ENCODE measurements around the gene TENT5C.
A peak's percentile ranks its signal among the peaks of the same experiment; 100 is the strongest.

Gene TENT5C

DNA sequence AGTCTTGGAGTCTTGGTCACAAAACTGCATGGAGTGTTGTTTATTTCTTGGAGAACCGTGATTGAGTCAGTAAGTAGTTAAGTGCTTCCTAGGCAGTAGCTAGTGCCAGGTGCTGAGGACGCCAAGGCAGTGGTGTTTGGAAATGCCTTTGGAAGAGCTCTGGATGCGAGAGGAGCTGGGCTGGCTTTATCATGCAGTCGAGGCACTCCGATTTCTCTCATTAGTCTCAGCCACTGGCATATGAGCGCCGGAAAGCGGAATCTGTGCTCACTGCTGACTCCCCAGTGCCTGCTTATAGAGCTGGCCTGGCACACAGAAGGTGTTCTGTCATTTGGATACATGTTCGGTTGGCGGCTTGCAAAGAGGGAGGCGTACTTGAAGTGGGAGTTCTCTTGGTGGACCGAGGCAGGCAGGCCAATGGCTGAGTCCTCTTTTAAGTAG is 3.6 kb downstream of the TENT5C start:
- TF ChIP-seq MYC (IDR thresholded peaks at IDR 0.05; ENCODE audit: low read depth, low read length) (no peak), POLR2A (IDR thresholded peaks at IDR 0.05; ENCODE audit: extremely low read depth, insufficient read length) (no peak)
- TF ChIP-seq, protein P1, sequence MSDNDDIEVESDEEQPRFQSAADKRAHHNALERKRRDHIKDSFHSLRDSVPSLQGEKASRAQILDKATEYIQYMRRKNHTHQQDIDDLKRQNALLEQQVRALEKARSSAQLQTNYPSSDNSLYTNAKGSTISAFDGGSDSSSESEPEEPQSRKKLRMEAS (IDR thresholded peaks at IDR 0.05; ENCODE audit: low read depth, low read length), result no peak
- TF ChIP-seq, protein P2, sequence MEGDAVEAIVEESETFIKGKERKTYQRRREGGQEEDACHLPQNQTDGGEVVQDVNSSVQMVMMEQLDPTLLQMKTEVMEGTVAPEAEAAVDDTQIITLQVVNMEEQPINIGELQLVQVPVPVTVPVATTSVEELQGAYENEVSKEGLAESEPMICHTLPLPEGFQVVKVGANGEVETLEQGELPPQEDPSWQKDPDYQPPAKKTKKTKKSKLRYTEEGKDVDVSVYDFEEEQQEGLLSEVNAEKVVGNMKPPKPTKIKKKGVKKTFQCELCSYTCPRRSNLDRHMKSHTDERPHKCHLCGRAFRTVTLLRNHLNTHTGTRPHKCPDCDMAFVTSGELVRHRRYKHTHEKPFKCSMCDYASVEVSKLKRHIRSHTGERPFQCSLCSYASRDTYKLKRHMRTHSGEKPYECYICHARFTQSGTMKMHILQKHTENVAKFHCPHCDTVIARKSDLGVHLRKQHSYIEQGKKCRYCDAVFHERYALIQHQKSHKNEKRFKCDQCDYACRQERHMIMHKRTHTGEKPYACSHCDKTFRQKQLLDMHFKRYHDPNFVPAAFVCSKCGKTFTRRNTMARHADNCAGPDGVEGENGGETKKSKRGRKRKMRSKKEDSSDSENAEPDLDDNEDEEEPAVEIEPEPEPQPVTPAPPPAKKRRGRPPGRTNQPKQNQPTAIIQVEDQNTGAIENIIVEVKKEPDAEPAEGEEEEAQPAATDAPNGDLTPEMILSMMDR (IDR thresholded peaks at IDR 0.05; ENCODE audit: low read depth, low read length), result no peak
- peak overlapping the region; percentile 82 for H3K4me3 ChIP-seq (ENCODE audit: low read depth, low read length)
- DNase-seq (ENCODE audit: low read depth), result peak; percentile 25

DNA sequence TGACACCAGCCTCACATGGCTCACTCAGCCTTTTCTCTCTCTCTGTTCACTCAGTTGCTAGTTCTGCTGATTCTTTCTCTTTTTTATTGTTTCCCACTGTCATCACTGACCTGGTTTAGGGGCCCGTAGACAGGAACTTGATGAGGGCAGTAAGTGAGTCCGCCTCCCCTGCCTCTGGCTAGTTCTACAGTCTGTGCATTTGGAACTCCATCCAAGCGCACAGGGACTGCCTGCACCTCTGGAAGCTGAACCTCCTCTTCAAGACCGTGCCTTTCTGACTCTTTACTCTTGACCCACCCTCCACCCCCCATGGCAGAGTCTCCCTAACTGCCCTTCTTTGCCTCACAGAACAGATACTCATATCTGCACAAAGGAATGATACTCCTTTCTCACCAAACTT is 4.2 kb downstream of the TENT5C start:
- peak overlapping the region; percentile 82 for H3K4me3 ChIP-seq (ENCODE audit: low read depth, low read length)
- peak; percentile 35 for DNase-seq (ENCODE audit: low read depth)
- TF ChIP-seq, protein P2 (IDR thresholded peaks at IDR 0.05; ENCODE audit: low read depth, low read length), result no peak
- TF ChIP-seq MYC (IDR thresholded peaks at IDR 0.05; ENCODE audit: low read depth, low read length) (no peak), POLR2A (IDR thresholded peaks at IDR 0.05; ENCODE audit: extremely low read depth, insufficient read length) (no peak)
- TF ChIP-seq, protein P1 (IDR thresholded peaks at IDR 0.05; ENCODE audit: low read depth, low read length), result no peak

DNA sequence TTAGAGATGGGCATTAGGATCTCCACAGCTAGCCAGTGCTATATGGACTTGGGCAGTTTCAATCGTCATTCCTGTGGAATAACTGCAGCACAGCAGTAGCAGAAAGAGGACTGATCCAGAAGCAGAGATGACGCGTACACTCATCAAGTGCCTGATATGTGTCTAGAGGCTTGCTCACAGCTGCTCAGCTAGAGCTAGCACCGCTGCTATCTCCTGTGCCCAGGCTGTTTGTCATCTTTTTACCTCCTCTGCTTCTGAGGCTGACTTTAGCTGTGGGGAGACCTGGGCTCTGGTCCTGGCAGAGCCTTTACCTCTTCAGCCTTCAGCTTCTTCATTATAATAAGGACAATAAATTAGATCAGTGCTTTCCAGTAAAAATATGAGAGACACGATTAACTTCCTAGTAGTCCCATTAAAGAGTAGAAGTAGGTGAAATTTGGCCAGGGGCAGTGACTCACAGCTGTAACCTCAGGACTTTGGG is 5.3 kb downstream of the TENT5C start:
- H3K4me3 ChIP-seq (ENCODE audit: low read depth, low read length), result no peak overlapping the region
- TF ChIP-seq MYC (IDR thresholded peaks at IDR 0.05; ENCODE audit: low read depth, low read length) (no peak), POLR2A (IDR thresholded peaks at IDR 0.05; ENCODE audit: extremely low read depth, insufficient read length) (no peak)
- DNase-seq (ENCODE audit: low read depth), result peak; percentile 28

DNA sequence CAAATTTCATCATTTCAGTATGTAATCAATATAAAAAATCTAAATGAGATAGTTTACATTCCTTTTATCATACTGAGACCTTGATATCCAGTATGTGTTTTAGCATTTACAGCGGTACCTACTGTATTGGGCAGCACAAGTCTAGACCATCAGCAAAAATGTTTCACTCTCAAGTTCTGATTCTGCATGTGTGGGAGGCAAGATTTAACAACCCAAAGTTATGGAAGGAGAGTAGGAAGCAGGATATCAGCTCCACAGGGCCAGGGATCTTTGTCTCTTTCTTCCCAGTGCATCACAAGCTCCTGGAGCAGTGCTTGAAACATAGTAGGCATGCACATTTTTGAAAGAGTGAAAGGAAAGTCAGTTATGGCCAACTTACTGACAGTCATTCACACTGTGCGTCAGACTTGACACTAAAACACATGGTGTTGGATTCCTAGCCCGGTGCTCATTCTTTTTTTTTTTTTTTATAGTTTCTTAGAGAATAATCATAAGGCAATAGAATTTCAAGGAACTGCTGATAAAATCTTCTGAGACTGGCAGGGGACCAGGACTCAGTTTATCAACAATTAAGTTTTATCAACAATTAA is 6.1 kb downstream of the TENT5C start:
- TF ChIP-seq, protein P2 (IDR thresholded peaks at IDR 0.05; ENCODE audit: low read depth, low read length), result no peak
- TF ChIP-seq, protein P1 (IDR thresholded peaks at IDR 0.05; ENCODE audit: low read depth, low read length), result peak; percentile 53; the same call in 1 of the 2 replicates
- peak overlapping the region; percentile 32 for H3K4me3 ChIP-seq (ENCODE audit: low read depth, low read length)
- DNase-seq (ENCODE audit: low read depth), result peak; percentile 17

DNA sequence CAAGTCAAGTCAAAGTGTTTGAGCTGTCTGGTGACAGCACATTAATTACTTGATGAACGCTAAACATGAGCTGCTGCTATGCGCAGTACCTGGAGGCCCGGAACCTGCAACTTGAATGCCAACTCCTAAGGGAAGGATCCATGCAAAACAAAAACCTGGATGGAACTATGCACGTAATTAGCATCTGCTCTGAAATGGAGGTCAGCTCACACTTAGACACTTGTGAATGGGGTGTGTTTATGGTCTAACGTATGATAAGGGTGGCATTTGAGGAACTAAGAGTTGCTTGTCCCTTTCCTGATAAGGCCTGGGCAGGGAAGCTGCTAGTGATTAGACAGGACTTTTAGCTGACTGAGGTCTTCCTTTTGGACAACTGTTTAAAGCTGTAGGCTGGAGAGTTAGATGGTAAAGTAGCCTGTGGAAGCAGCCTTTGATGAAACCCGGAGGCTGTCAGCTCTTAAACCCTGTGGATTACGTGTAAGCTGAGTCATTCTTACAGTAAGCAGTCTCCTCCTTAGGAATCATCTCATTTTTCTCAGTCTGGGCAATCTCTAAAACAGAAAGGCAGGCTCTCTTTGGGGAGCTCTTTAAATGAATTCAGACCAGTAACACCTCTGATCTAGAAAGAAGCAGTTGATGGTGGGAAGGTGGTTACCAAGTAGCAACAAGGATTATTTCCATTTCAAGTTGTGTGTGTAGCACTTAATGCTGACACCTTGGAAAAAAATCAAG is 6.8 kb downstream of the TENT5C start:
- peak overlapping the region; percentile 52 for H3K4me3 ChIP-seq (ENCODE audit: low read depth, low read length)
- DNase-seq (ENCODE audit: low read depth), result peak; percentile 89
- TF ChIP-seq, protein P1 (IDR thresholded peaks at IDR 0.05; ENCODE audit: low read depth, low read length), result peak; percentile 72
- no peak for TF ChIP-seq MYC (IDR thresholded peaks at IDR 0.05; ENCODE audit: low read depth, low read length)

DNA sequence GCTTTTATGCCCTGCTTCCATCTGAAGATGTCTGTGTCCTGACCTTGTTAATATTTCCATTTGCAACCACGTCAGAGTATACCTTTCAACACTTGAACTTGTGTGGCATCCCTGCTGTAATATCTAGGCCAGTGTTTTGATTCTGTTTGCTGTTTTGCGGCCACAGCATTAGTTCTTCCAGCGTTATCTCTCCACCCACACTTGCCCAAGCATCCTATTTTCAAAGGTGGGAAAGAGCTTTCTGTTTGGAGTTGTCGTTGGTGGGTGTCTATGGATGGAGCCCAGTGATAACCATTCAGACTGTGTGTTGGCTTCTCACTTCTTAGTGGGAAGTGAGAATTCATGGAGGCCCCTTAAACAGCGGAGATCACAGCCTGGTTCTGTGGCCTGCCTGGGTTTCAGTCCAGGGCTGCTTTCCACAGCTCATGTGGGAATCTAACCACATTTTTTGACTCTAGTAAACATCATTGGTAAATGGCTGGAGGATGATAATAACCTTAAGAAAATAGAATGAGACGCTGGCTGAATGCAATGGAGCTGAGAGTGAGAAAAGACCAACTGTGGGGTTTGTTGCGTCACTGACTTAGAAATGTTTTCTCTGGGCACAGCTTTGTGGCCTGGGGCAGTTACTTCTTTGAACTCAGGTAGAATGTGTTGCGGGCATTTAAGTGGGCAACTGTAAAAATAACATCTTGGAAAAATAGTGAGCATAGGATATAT is 7.6 kb downstream of the TENT5C start:
- H3K4me3 ChIP-seq (ENCODE audit: low read depth, low read length), result peak overlapping the region; percentile 52
- TF ChIP-seq, protein P1 (IDR thresholded peaks at IDR 0.05; ENCODE audit: low read depth, low read length), result no peak
- TF ChIP-seq, protein P2 (IDR thresholded peaks at IDR 0.05; ENCODE audit: low read depth, low read length), result no peak
- TF ChIP-seq POLR2A (IDR thresholded peaks at IDR 0.05; ENCODE audit: extremely low read depth, insufficient read length) (no peak), MYC (IDR thresholded peaks at IDR 0.05; ENCODE audit: low read depth, low read length) (no peak; the same call in 1 of the 2 replicates)
- peak; percentile 64 for DNase-seq (ENCODE audit: low read depth)

All from NB4 (cell line).